ENCODE results near the gene SF3B4.

The SF3B4 gene

GRCh38 chr1:149932474-149932873, 4.9 kb upstream of the SF3B4 start:
- H3K27ac ChIP-seq (ENCODE audit: low read length): no peak overlapping the region
- no peaks in the 10 kb centered on the region for H3K9me3 ChIP-seq (ENCODE audit: insufficient read depth, low read depth, low read length)
- no peak overlapping the region for H3K9ac ChIP-seq (ENCODE audit: low read depth, low read length)
- H3K4me3 ChIP-seq (ENCODE audit: low read length): no peak overlapping the region
- peaks cover 21% of the 10 kb centered on the region for H3K4me1 ChIP-seq (ENCODE audit: insufficient read depth, low read length)
- H3K36me3 ChIP-seq (ENCODE audit: insufficient read depth, low read depth, low read length): no peaks in the 10 kb centered on the region
- H3K27me3 ChIP-seq (ENCODE audit: insufficient read depth, low read length): no peaks in the 10 kb centered on the region

DNA sequence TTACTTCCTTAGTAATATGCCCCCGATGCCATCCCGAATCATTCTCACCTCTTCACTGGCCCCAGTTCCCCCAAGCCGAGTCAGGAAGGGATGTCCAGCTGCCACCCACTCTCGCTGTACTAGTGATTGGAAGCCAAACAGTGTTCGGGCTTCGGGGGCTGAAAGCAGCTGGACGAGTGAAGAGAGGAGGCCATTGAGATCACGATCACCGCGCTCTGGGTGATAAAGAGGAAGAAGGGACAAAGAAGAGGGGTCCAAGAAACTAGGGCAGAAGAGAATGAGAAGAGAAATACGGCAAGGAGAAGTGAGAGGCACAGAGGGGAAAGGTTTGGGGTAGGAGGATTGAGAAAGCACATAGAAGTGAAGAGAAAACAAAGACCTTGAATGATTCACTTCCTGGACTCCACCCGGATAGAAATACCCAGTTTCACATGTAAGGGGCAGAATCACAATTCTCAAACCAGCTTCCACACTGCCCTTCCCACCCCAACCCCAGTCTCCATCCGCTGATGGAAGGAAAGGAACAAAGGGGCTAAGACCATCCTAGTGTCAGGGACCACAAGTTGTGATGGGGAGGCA, 3.7 kb upstream of the SF3B4 start:
- H3K9me3 ChIP-seq (ENCODE audit: insufficient read depth, low read depth, low read length): no peaks in the 10 kb centered on the region
- H3K36me3 ChIP-seq (ENCODE audit: insufficient read depth, low read depth, low read length): peaks cover 5% of the 10 kb centered on the region
- no peak overlapping the region for H3K9ac ChIP-seq (ENCODE audit: low read depth, low read length)
- H3K27me3 ChIP-seq (ENCODE audit: insufficient read depth, low read length): no peaks in the 10 kb centered on the region
- no peak overlapping the region for H3K27ac ChIP-seq (ENCODE audit: low read length)
- H3K4me1 ChIP-seq (ENCODE audit: insufficient read depth, low read length): peaks cover 12% of the 10 kb centered on the region
- no peak overlapping the region for H3K4me3 ChIP-seq (ENCODE audit: low read length)

DNA sequence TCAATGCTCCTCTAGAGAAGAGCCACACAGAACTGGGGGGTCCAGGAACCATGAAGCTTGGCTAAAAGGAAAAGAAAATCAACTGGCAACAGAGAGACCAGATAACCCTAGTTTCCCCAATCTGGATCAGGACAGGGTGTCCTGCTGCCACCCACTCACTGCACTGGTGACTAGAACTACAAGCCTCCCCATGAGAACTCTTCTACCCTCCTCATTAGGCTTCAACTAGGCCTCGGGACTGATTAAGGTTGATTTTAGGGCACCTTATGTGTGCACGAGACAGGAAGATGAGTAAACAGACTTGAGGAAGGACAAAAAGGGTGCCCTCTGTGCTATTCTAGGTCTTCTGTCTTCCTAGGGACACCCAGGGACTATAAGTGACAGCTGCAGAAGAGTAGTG, 2.3 kb upstream of the SF3B4 start:
- Histone ChIP-seq H3K9me3 (ENCODE audit: insufficient read depth, low read depth, low read length) (no peaks in the 10 kb centered on the region), H3K4me3 (ENCODE audit: low read length) (no peak overlapping the region), H3K27me3 (ENCODE audit: insufficient read depth, low read length) (no peaks in the 10 kb centered on the region), H3K9ac (ENCODE audit: low read depth, low read length) (no peak overlapping the region), H3K4me1 (ENCODE audit: insufficient read depth, low read length) (peaks cover 6% of the 10 kb centered on the region), H3K27ac (ENCODE audit: low read length) (no peak overlapping the region), H3K36me3 (ENCODE audit: insufficient read depth, low read depth, low read length) (peaks cover 20% of the 10 kb centered on the region)

DNA sequence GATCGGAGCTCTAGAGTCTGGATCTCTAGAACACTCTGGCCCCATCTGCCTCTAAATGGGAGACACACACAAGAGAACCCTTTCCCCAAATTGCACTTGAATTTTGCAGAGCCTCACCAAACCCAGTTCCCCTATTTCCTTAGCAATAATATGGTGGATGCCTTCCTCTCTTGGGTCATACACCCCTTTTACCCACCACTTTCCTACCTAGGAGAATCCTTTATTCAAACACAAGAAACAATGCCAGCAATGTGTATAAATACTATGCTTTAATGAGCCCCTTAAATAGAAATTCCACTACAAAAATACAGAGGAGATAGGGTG, 760 bp upstream of the SF3B4 start:
- H3K9me3 ChIP-seq (ENCODE audit: insufficient read depth, low read depth, low read length): no peaks in the 10 kb centered on the region

GRCh38 chr1:149927056-149927562, 494 bp downstream of the SF3B4 start:
- no peak overlapping the region for H3K27ac ChIP-seq (ENCODE audit: low read length)
- no peaks in the 10 kb centered on the region for H3K9me3 ChIP-seq (ENCODE audit: insufficient read depth, low read depth, low read length)
- no peaks in the 10 kb centered on the region for H3K27me3 ChIP-seq (ENCODE audit: insufficient read depth, low read length)
- peak overlapping the region; percentile 92 for H3K4me3 ChIP-seq (ENCODE audit: low read length)
- H3K36me3 ChIP-seq (ENCODE audit: insufficient read depth, low read depth, low read length): peaks cover 46% of the 10 kb centered on the region
- peaks cover 6% of the 10 kb centered on the region for H3K4me1 ChIP-seq (ENCODE audit: insufficient read depth, low read length)
- H3K9ac ChIP-seq (ENCODE audit: low read depth, low read length): peak overlapping the region; percentile 98

More for the DNA sequence above, 760 bp upstream of the SF3B4 start:
- H3K4me1 ChIP-seq (ENCODE audit: insufficient read depth, low read length): peaks cover 6% of the 10 kb centered on the region
- H3K36me3 ChIP-seq (ENCODE audit: insufficient read depth, low read depth, low read length): peaks cover 35% of the 10 kb centered on the region
- H3K27ac ChIP-seq (ENCODE audit: low read length): peak overlapping the region; percentile 96
- no peaks in the 10 kb centered on the region for H3K27me3 ChIP-seq (ENCODE audit: insufficient read depth, low read length)
- H3K9ac ChIP-seq (ENCODE audit: low read depth, low read length): peak overlapping the region; percentile 98; the same call in 1 of the 2 replicates
- H3K4me3 ChIP-seq (ENCODE audit: low read length): peak overlapping the region; percentile 92

GRCh38 chr1:149926296-149926695, 1.3 kb downstream of the SF3B4 start:
- Histone ChIP-seq H3K27me3 (ENCODE audit: insufficient read depth, low read length) (no peaks in the 10 kb centered on the region), H3K9ac (ENCODE audit: low read depth, low read length) (no peak overlapping the region), H3K36me3 (ENCODE audit: insufficient read depth, low read depth, low read length) (peaks cover 51% of the 10 kb centered on the region), H3K27ac (ENCODE audit: low read length) (no peak overlapping the region), H3K9me3 (ENCODE audit: insufficient read depth, low read depth, low read length) (no peaks in the 10 kb centered on the region), H3K4me1 (ENCODE audit: insufficient read depth, low read length) (peaks cover 6% of the 10 kb centered on the region), H3K4me3 (ENCODE audit: low read length) (peak overlapping the region; percentile 92)

- Histone ChIP-seq H3K9ac (ENCODE audit: low read depth, low read length) (no peak overlapping the region), H3K27ac (ENCODE audit: low read length) (no peak overlapping the region), H3K4me1 (ENCODE audit: insufficient read depth, low read length) (peaks cover 6% of the 10 kb centered on the region), H3K27me3 (ENCODE audit: insufficient read depth, low read length) (no peaks in the 10 kb centered on the region), H3K36me3 (ENCODE audit: insufficient read depth, low read depth, low read length) (peaks cover 51% of the 10 kb centered on the region), H3K9me3 (ENCODE audit: insufficient read depth, low read depth, low read length) (no peaks in the 10 kb centered on the region), H3K4me3 (ENCODE audit: low read length) (peak overlapping the region; percentile 92)
Measured at GRCh38 chr1:149925751-149926150, 1.9 kb downstream of the SF3B4 start.

DNA sequence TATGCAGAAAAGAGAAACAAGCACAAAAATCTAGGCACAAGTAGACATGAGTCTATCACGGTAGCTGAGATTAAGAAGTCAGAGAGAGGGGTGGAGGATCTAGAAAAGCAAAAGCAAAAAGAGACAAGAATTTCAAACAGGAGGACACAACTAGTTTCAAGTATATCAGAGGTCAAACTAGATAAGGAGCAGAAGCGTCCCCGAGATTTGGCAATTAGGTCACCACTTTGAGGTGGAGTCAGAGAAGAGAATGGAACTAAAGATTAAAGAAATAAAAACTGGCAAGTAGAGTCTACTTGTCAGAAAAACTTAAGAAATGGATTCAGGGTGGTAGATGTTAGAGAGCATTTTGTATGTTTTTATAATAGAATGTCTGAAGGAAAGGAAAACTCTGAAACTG, 2.3 kb downstream of the SF3B4 start:
- no peaks in the 10 kb centered on the region for H3K27me3 ChIP-seq (ENCODE audit: insufficient read depth, low read length)
- H3K36me3 ChIP-seq (ENCODE audit: insufficient read depth, low read depth, low read length): peaks cover 51% of the 10 kb centered on the region

GRCh38 chr1:149923626-149924025, 4.0 kb downstream of the SF3B4 start:
- Histone ChIP-seq H3K4me3 (ENCODE audit: low read length) (no peak overlapping the region), H3K27me3 (ENCODE audit: insufficient read depth, low read length) (no peaks in the 10 kb centered on the region), H3K4me1 (ENCODE audit: insufficient read depth, low read length) (peaks cover 3% of the 10 kb centered on the region), H3K9me3 (ENCODE audit: insufficient read depth, low read depth, low read length) (no peaks in the 10 kb centered on the region), H3K9ac (ENCODE audit: low read depth, low read length) (no peak overlapping the region), H3K36me3 (ENCODE audit: insufficient read depth, low read depth, low read length) (peaks cover 51% of the 10 kb centered on the region), H3K27ac (ENCODE audit: low read length) (no peak overlapping the region)

More for the DNA sequence above, 2.3 kb downstream of the SF3B4 start:
- Histone ChIP-seq H3K9me3 (ENCODE audit: insufficient read depth, low read depth, low read length) (no peaks in the 10 kb centered on the region), H3K27ac (ENCODE audit: low read length) (no peak overlapping the region), H3K9ac (ENCODE audit: low read depth, low read length) (no peak overlapping the region), H3K4me1 (ENCODE audit: insufficient read depth, low read length) (peaks cover 6% of the 10 kb centered on the region), H3K4me3 (ENCODE audit: low read length) (no peak overlapping the region)

DNA sequence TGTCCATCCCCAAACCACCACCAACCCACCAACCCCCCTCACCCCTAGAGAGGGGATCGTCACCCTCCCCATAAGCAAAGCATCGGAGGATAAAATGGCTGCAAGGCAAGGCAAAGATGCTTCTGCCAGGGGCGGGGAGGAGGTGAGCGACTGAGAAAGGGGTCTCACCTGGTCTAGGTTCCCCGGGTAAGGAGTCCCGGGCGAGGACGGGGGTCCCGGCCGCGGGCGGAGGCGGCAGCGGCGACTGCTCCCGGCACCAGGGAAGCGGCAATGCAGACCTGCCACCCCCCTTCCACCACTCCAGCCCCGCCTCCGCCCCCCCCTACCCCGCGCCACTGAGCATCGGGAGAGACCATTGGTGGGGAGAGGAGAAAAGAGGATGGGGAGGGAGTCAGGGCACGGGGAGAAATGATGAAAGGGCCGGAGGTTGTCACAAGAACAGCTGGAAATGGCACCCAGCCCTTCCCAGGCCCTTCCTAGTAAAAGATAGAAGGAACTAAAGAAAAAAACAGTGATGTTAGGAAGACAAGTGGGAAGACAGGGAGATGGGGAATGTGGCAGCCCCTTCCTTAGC, 9.9 kb downstream of the SF3B4 start, which contains the start of gene SV2A:
Gene SV2A (minus strand): TSS at position 274 of the 574 bp plus-strand sequence. CDS start 4,004 bp downstream, outside the sequence.
- peak within 1 kb of the TSS; percentile 82; the same call in 1 of the 2 replicates for H3K9ac ChIP-seq (ENCODE audit: low read depth, low read length)
- H3K4me3 ChIP-seq (ENCODE audit: low read length): peak within 1 kb of the TSS; percentile 98

DNA sequence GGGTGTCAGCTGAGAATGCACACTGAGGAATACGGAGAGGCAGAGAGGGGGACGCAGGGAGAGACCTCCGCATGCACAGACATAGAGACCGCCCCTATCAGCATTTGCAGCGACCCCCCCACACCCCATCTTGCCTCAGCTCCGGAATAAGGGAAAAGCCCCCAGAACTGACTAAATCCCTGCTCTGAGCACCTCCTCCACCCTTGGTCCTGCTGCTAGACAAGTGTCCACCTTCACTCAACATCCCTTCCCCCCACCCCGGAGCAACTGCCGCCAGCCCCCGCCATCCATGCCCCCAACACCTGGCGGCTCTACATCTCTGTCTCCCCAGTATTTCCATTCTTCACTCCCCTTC, 10.7 kb downstream of the SF3B4 start:
- Histone ChIP-seq H3K36me3 (ENCODE audit: insufficient read depth, low read depth, low read length) (peaks cover 19% of the 10 kb centered on the region; the same call in 1 of the 2 replicates), H3K4me1 (ENCODE audit: insufficient read depth, low read length) (peaks cover 14% of the 10 kb centered on the region), H3K9ac (ENCODE audit: low read depth, low read length) (peak overlapping the region; percentile 82; the same call in 1 of the 2 replicates), H3K27me3 (ENCODE audit: insufficient read depth, low read length) (no peaks in the 10 kb centered on the region), H3K27ac (ENCODE audit: low read length) (no peak overlapping the region), H3K9me3 (ENCODE audit: insufficient read depth, low read depth, low read length) (no peaks in the 10 kb centered on the region), H3K4me3 (ENCODE audit: low read length) (peak overlapping the region; percentile 98)

More for the DNA sequence above, 9.9 kb downstream of the SF3B4 start, which contains the start of gene SV2A:
- no peaks in the 10 kb centered on the region for H3K27me3 ChIP-seq (ENCODE audit: insufficient read depth, low read length)
- peaks cover 20% of the 10 kb centered on the region for H3K36me3 ChIP-seq (ENCODE audit: insufficient read depth, low read depth, low read length)
- peak within 1 kb of the TSS; percentile 48 for H3K27ac ChIP-seq (ENCODE audit: low read length)
- no peaks in the 10 kb centered on the region for H3K9me3 ChIP-seq (ENCODE audit: insufficient read depth, low read depth, low read length)
- H3K4me1 ChIP-seq (ENCODE audit: insufficient read depth, low read length): peaks cover 14% of the 10 kb centered on the region

All from iPS-20b (cell line).